Measurements from ENCODE around the gene GJD2.

The GJD2 gene

GRCh38 chr15:34754674-34755418, at the start of gene GJD2:
Gene GJD2, minus strand, starts transcription at chr15:34754998. Its CDS starts 510 bp downstream, at chr15:34754488.
- Mint-ChIP-seq H3K4me1 (ENCODE audit: low read depth) (no peaks in the 10 kb centered on the region), H3K27ac (no peak within 1 kb of the TSS), H3K9me3 (no peaks in the 10 kb centered on the region), H3K36me3 (ENCODE audit: low read depth) (no peaks in the 10 kb centered on the region), H3K4me3 (no peak within 1 kb of the TSS), H3K27me3 (ENCODE audit: low read depth) (peaks cover 73% of the 10 kb centered on the region)

GRCh38 chr15:34804113-34804512, 49.3 kb upstream of the GJD2 start:
- no peak overlapping the region for H3K4me3 Mint-ChIP-seq
- H3K27me3 Mint-ChIP-seq (ENCODE audit: low read depth): peaks cover 8% of the 10 kb centered on the region
- H3K36me3 Mint-ChIP-seq (ENCODE audit: low read depth): no peaks in the 10 kb centered on the region
- H3K27ac Mint-ChIP-seq: no peak overlapping the region
- H3K9me3 Mint-ChIP-seq: no peaks in the 10 kb centered on the region
- no peaks in the 10 kb centered on the region for H3K4me1 Mint-ChIP-seq (ENCODE audit: low read depth)

GRCh38 chr15:34802803-34803750, 48.3 kb upstream of the GJD2 start:
- Mint-ChIP-seq H3K27ac (no peak overlapping the region), H3K4me3 (no peak overlapping the region), H3K27me3 (ENCODE audit: low read depth) (peaks cover 8% of the 10 kb centered on the region), H3K9me3 (no peaks in the 10 kb centered on the region), H3K36me3 (ENCODE audit: low read depth) (no peaks in the 10 kb centered on the region), H3K4me1 (ENCODE audit: low read depth) (no peaks in the 10 kb centered on the region)

GRCh38 chr15:34802371-34802770, 47.6 kb upstream of the GJD2 start:
- no peaks in the 10 kb centered on the region for H3K9me3 Mint-ChIP-seq
- H3K27me3 Mint-ChIP-seq (ENCODE audit: low read depth): peaks cover 11% of the 10 kb centered on the region
- no peaks in the 10 kb centered on the region for H3K36me3 Mint-ChIP-seq (ENCODE audit: low read depth)
- no peak overlapping the region for H3K4me3 Mint-ChIP-seq
- no peak overlapping the region for H3K27ac Mint-ChIP-seq
- H3K4me1 Mint-ChIP-seq (ENCODE audit: low read depth): no peaks in the 10 kb centered on the region

- H3K9me3 Mint-ChIP-seq: no peaks in the 10 kb centered on the region
- H3K27ac Mint-ChIP-seq: no peak overlapping the region
- H3K4me1 Mint-ChIP-seq (ENCODE audit: low read depth): no peaks in the 10 kb centered on the region
- H3K4me3 Mint-ChIP-seq: no peak overlapping the region
- H3K27me3 Mint-ChIP-seq (ENCODE audit: low read depth): peaks cover 28% of the 10 kb centered on the region
- H3K36me3 Mint-ChIP-seq (ENCODE audit: low read depth): no peaks in the 10 kb centered on the region
Measured at GRCh38 chr15:34799149-34800101, 44.6 kb upstream of the GJD2 start.

- Mint-ChIP-seq H3K4me1 (ENCODE audit: low read depth) (no peaks in the 10 kb centered on the region), H3K27me3 (ENCODE audit: low read depth) (peaks cover 48% of the 10 kb centered on the region), H3K27ac (no peak overlapping the region), H3K36me3 (ENCODE audit: low read depth) (no peaks in the 10 kb centered on the region), H3K4me3 (no peak overlapping the region), H3K9me3 (no peaks in the 10 kb centered on the region)
Measured at GRCh38 chr15:34796847-34797435, 42.1 kb upstream of the GJD2 start.

- no peaks in the 10 kb centered on the region for H3K36me3 Mint-ChIP-seq (ENCODE audit: low read depth)
- H3K9me3 Mint-ChIP-seq: no peaks in the 10 kb centered on the region
- no peak within 1 kb of the TSS for H3K27ac Mint-ChIP-seq
- H3K27me3 Mint-ChIP-seq (ENCODE audit: low read depth): peaks cover 60% of the 10 kb centered on the region
- no peaks in the 10 kb centered on the region for H3K4me1 Mint-ChIP-seq (ENCODE audit: low read depth)
- no peak within 1 kb of the TSS for H3K4me3 Mint-ChIP-seq
Measured at GRCh38 chr15:34795267-34796081, 40.7 kb upstream of the GJD2 start, which contains the start of gene ACTC1. Gene ACTC1, minus strand, starts transcription at chr15:34795549. Its CDS starts 741 bp downstream, at chr15:34794808.

GRCh38 chr15:34794590-34795206, 39.9 kb upstream of the GJD2 start:
- Mint-ChIP-seq H3K4me3 (no peak overlapping the region), H3K9me3 (no peaks in the 10 kb centered on the region), H3K36me3 (ENCODE audit: low read depth) (no peaks in the 10 kb centered on the region), H3K4me1 (ENCODE audit: low read depth) (no peaks in the 10 kb centered on the region), H3K27ac (no peak overlapping the region), H3K27me3 (ENCODE audit: low read depth) (peaks cover 56% of the 10 kb centered on the region)

GRCh38 chr15:34793901-34794300, 39.1 kb upstream of the GJD2 start:
- H3K27ac Mint-ChIP-seq: no peak overlapping the region
- H3K4me3 Mint-ChIP-seq: no peak overlapping the region
- H3K4me1 Mint-ChIP-seq (ENCODE audit: low read depth): no peaks in the 10 kb centered on the region
- H3K27me3 Mint-ChIP-seq (ENCODE audit: low read depth): peaks cover 56% of the 10 kb centered on the region
- H3K9me3 Mint-ChIP-seq: no peaks in the 10 kb centered on the region
- no peaks in the 10 kb centered on the region for H3K36me3 Mint-ChIP-seq (ENCODE audit: low read depth)

- H3K36me3 Mint-ChIP-seq (ENCODE audit: low read depth): no peaks in the 10 kb centered on the region
- peaks cover 56% of the 10 kb centered on the region for H3K27me3 Mint-ChIP-seq (ENCODE audit: low read depth)
- no peak overlapping the region for H3K4me3 Mint-ChIP-seq
- no peak overlapping the region for H3K27ac Mint-ChIP-seq
- H3K4me1 Mint-ChIP-seq (ENCODE audit: low read depth): no peaks in the 10 kb centered on the region
- H3K9me3 Mint-ChIP-seq: no peaks in the 10 kb centered on the region
Measured at GRCh38 chr15:34793071-34793470, 38.3 kb upstream of the GJD2 start.

GRCh38 chr15:34791701-34792100, 36.9 kb upstream of the GJD2 start:
- no peaks in the 10 kb centered on the region for H3K9me3 Mint-ChIP-seq
- H3K27ac Mint-ChIP-seq: no peak overlapping the region
- H3K27me3 Mint-ChIP-seq (ENCODE audit: low read depth): peaks cover 48% of the 10 kb centered on the region
- no peaks in the 10 kb centered on the region for H3K4me1 Mint-ChIP-seq (ENCODE audit: low read depth)
- H3K36me3 Mint-ChIP-seq (ENCODE audit: low read depth): no peaks in the 10 kb centered on the region
- no peak overlapping the region for H3K4me3 Mint-ChIP-seq

- no peaks in the 10 kb centered on the region for H3K36me3 Mint-ChIP-seq (ENCODE audit: low read depth)
- H3K9me3 Mint-ChIP-seq: no peaks in the 10 kb centered on the region
- no peaks in the 10 kb centered on the region for H3K4me1 Mint-ChIP-seq (ENCODE audit: low read depth)
- no peak overlapping the region for H3K27ac Mint-ChIP-seq
- no peak overlapping the region for H3K4me3 Mint-ChIP-seq
- H3K27me3 Mint-ChIP-seq (ENCODE audit: low read depth): peaks cover 39% of the 10 kb centered on the region
Measured at GRCh38 chr15:34790121-34790520, 35.3 kb upstream of the GJD2 start.

- Mint-ChIP-seq H3K36me3 (ENCODE audit: low read depth) (no peaks in the 10 kb centered on the region), H3K27me3 (ENCODE audit: low read depth) (peaks cover 31% of the 10 kb centered on the region), H3K27ac (no peak overlapping the region), H3K4me3 (no peak overlapping the region), H3K9me3 (no peaks in the 10 kb centered on the region), H3K4me1 (ENCODE audit: low read depth) (no peaks in the 10 kb centered on the region)
Measured at GRCh38 chr15:34789326-34789725, 34.5 kb upstream of the GJD2 start.

Measured in T-helper 1 cell treated with Interleukin-12 subunit alpha and Interleukin-12 subunit beta and Interleukin-4 antibody, amounts not matched to agents 30 μg/mL and 1 μg/mL, for 36 hours (primary cell).